Prostate gland (tissue), 2 donors: ENCODE results near the gene FAM81A. TPM values are rescaled to one million over a fixed set of nuclear protein-coding genes. Genes with fewer than 3 reads are reported as not detected.
A peak's percentile ranks its signal among the peaks of the same experiment; 100 is the strongest.
"Not testable (repeated sequence)": the region's sequence is repeated elsewhere in the genome, so short reads cannot be mapped to it uniquely, and the experiment has no call there.

Experiments
- DNase-seq: peaks from one replicate; pipeline ENCODE4 v3.0.0-alpha.2; 2019; ENCODE audit warnings: low spot score
- H3K27ac ChIP-seq, 2 donors: fragments of 200-600 bp; sonication (generic); 2 replicates each; pipeline ENCODE4 v1.5.1; 2017 to 2019
- H3K27me3 ChIP-seq: fragments of 200-600 bp; sonication (generic); replicated peaks from 2 replicates; pipeline ENCODE4 v1.5.1; 2019; ENCODE audit not compliant: insufficient read depth
- H3K36me3 ChIP-seq, 2 donors: fragments of 200-600 bp; sonication (generic); 1 replicate in 1 of 2; 2 replicates in 1 of 2; pipeline versions ENCODE4 v1.5.1 to v1.8.1; 2017 to 2019
- H3K4me1 ChIP-seq: fragments of 200-600 bp; sonication (generic); replicated peaks from 2 replicates; pipeline ENCODE4 v1.5.1; 2019
- H3K4me3 ChIP-seq, 2 donors: fragments of 200-600 bp; sonication (generic); 2 replicates each; pipeline ENCODE4 v1.5.1; 2017 to 2019
- H3K9me3 ChIP-seq: fragments of 200-600 bp; sonication (generic); 2 replicates; pipeline ENCODE4 v1.5.1; 2017
- POLR2A ChIP-seq: fragments of 450-650 bp; IDR thresholded peaks from one replicate; pipeline ENCODE4 v1.6.1; 2016; ENCODE audit warnings: antibody characterized with exemption, mild to moderate bottlenecking
- POLR2AphosphoS5 ChIP-seq: sonication (generic); formaldehyde crosslinking; IDR thresholded peaks from one replicate; pipeline ENCODE4 v1.6.1; 2017; ENCODE audit warnings: antibody characterized with exemption
- WGBS: methylation state at CpG from one replicate; pipeline ENCODE4 v1.1.5; 2018; 5-methylcytosine and 5-hydroxymethylcytosine counted together
- intact Hi-C: fragments of 100-400 bp; cut with DNase I; formaldehyde crosslinking; loops from one replicate; pipeline ENCODE4 v1.14.2; 2022
- total RNA-seq, 2 donors: library from RNA; depleted of rRNA; stranded (reverse); fragments of >200 nt; gene quantifications; one replicate each; pipeline ENCODE4 v1.1.0, GENCODE V29; 2016
- TF ChIP-seq, protein P1 (sequence below), 4 experiments: fragments of 200-600 bp in 2 of 4; fragments of 450-650 bp in 2 of 4; sonication (generic) in 2 of 4; IDR thresholded peaks; 1 replicate in 3 of 4; 2 replicates in 1 of 4; pipeline ENCODE4 v1.5.1; 2016 to 2019; ENCODE audit warnings: antibody characterized with exemption in 4 of 4, mild to moderate bottlenecking in 2 of 4, moderate library complexity in 2 of 4

FAM81A gene
- total RNA-seq, 2 donors from 2014 or later = 1.8 to 10.6 TPM

DNA sequence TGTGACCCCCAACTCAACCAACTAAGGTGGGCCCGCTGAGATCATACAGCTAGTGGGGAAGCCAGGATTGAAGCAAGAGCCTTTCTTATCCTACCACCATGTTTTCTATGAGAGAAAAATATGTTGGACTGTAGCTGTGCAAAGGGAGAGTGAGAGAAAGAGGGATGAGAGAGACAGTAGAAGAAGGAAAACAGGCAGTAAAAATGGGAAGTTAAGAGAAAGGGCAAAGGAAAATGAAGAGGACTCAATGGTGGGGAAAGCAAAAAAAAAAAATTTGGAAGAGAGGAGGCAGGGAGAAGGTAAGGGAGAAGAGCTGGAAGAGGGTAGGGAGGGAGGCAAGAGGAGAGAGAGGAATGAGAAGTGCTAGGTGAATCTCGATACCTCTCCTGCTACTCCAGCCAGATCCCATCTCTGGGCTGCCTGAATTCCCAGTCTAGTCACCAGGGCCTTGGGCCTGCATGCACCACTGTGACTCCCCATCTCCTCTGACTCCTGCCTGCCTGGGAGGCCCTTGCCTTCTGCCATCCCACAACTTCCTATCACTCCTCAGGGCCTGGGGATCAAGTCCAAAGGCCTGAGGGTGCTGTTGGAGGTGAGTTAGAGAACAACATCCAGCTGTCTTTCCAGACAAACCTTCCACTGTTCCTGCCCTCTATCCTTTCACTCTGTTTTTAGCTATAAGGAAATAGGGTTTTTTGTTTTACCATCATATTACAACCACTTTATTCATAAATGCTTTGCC is 15.7 kb downstream of the FAM81A start:
- TF ChIP-seq POLR2AphosphoS5 = no peak
- TF ChIP-seq POLR2A = no peak
- TF ChIP-seq, protein P1, sequence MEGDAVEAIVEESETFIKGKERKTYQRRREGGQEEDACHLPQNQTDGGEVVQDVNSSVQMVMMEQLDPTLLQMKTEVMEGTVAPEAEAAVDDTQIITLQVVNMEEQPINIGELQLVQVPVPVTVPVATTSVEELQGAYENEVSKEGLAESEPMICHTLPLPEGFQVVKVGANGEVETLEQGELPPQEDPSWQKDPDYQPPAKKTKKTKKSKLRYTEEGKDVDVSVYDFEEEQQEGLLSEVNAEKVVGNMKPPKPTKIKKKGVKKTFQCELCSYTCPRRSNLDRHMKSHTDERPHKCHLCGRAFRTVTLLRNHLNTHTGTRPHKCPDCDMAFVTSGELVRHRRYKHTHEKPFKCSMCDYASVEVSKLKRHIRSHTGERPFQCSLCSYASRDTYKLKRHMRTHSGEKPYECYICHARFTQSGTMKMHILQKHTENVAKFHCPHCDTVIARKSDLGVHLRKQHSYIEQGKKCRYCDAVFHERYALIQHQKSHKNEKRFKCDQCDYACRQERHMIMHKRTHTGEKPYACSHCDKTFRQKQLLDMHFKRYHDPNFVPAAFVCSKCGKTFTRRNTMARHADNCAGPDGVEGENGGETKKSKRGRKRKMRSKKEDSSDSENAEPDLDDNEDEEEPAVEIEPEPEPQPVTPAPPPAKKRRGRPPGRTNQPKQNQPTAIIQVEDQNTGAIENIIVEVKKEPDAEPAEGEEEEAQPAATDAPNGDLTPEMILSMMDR (IDR thresholded peaks at IDR 0.05) = no peak
- no peak overlapping the region for H3K4me3 ChIP-seq
- 85% methylated on average over 2 of the region's 2 CpGs for WGBS
- H3K36me3 ChIP-seq = no peaks in the 10 kb centered on the region
- H3K27me3 ChIP-seq = no peaks in the 10 kb centered on the region
- intact Hi-C loops = no loop called here
- no peak for DNase-seq
- H3K4me1 ChIP-seq = no peaks in the 10 kb centered on the region
- H3K9me3 ChIP-seq = no peaks in the 10 kb centered on the region
- H3K27ac ChIP-seq = no peak overlapping the region

DNA sequence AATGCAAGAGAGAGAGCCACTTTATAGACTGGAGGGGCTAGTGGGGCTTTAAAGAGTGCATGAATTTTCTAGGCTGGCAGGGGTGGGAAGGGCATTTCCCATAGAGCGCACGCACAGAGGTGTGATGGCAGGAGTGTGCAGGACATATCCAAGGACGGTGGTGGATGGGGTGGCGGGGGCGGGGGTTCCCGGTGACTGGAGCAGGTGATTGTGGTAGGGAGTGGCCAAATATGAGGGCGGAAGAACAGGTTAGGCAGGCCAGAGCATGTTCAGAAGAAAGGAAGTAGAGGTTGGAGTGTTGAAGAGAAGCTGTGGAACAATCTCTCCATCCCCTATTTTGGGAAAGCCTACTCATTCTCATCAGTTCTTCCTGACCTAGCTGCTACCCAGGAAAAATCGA is 18.1 kb downstream of the FAM81A start:
- no peak overlapping the region for H3K27ac ChIP-seq
- no peak overlapping the region for H3K4me3 ChIP-seq
- TF ChIP-seq, protein P1 (IDR thresholded peaks at IDR 0.05) = no peak
- no peak for TF ChIP-seq POLR2A
- TF ChIP-seq POLR2AphosphoS5 = peak; percentile 74
- 48% methylated on average over 8 of the region's 8 CpGs for WGBS
- no peaks in the 10 kb centered on the region for H3K27me3 ChIP-seq
- H3K36me3 ChIP-seq = no peaks in the 10 kb centered on the region
- H3K4me1 ChIP-seq = no peaks in the 10 kb centered on the region
- H3K9me3 ChIP-seq = no peaks in the 10 kb centered on the region
- DNase-seq = peak; percentile 66
- intact Hi-C loops = no loop called here

- H3K4me3 ChIP-seq = no peak overlapping the region
- H3K9me3 ChIP-seq = no peaks in the 10 kb centered on the region
- no peaks in the 10 kb centered on the region for H3K27me3 ChIP-seq
- no peak for DNase-seq
- H3K36me3 ChIP-seq = no peaks in the 10 kb centered on the region
- 83% methylated on average over 3 of the region's 3 CpGs for WGBS
- H3K4me1 ChIP-seq = no peaks in the 10 kb centered on the region
- intact Hi-C loops = no loop called here
- H3K27ac ChIP-seq = no peak overlapping the region
- TF ChIP-seq, protein P1 (IDR thresholded peaks at IDR 0.05) = no peak
- no peak for TF ChIP-seq POLR2AphosphoS5
- TF ChIP-seq POLR2A = no peak
These were observed 19.1 kb downstream of the FAM81A start for GRCh38 chr15:59457103-59457502.

DNA sequence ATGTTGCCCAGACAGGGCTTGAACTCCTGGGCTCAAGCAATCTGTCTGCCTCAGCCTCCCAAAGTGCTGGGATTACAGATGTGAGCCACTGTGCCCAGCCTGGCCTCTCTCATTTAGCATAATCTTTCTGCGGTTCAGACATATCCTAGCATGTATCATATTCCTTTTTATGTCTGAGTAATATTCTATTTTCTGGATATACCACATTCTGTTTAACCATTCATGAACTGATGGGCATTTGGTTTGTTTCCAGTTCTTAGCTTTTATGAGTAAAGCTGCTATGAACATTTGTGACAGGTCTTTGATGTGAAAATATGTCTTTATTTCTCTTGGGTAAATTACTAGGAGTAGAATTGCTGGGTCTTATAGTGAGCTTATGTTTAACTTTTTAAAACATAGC is 23.5 kb downstream of the FAM81A start:
- H3K36me3 ChIP-seq = no peaks in the 10 kb centered on the region
- no peaks in the 10 kb centered on the region for H3K27me3 ChIP-seq
- H3K4me3 ChIP-seq = no peak overlapping the region
- intact Hi-C loops = no loop called here
- H3K27ac ChIP-seq = no peak overlapping the region
- H3K4me1 ChIP-seq = no peaks in the 10 kb centered on the region
- TF ChIP-seq, protein P1 (IDR thresholded peaks at IDR 0.05) = no peak
- no peak for TF ChIP-seq POLR2A
- TF ChIP-seq POLR2AphosphoS5 = no peak
- no peak for DNase-seq
- WGBS = 95% methylated on average over 1 of the region's 1 CpG
- H3K9me3 ChIP-seq = no peaks in the 10 kb centered on the region

DNA sequence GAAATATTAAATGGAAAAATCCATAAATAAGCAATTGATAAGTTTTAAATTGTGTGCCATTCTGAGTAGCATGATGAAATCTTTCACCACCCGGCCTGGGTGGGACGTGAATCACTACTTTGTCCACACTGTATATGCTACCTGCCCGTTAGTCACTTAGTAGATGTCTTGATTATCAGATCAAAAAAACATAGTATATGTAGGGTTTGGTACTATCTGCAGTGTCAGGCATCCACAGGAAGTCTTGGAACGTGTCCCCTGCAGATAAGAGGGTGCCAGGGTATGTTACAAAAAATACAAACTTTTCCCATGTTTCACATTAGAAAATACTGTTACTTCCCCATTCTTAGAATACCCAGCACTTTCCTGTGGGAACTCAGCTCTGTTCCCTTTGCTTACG is 35.2 kb downstream of the FAM81A start:
- Histone ChIP-seq H3K9me3 (no peaks in the 10 kb centered on the region), H3K27me3 (no peaks in the 10 kb centered on the region), H3K36me3 (no peaks in the 10 kb centered on the region), H3K4me3 (no peak overlapping the region), H3K27ac (no peak overlapping the region), H3K4me1 (no peaks in the 10 kb centered on the region)
- DNase-seq = no peak
- intact Hi-C loops = no loop called here
- TF ChIP-seq POLR2A (no peak), POLR2AphosphoS5 (no peak)
- TF ChIP-seq, protein P1 (IDR thresholded peaks at IDR 0.05) = no peak
- 77% methylated on average over 5 of the region's 5 CpGs for WGBS

- H3K9me3 ChIP-seq, H3K4me1 ChIP-seq, intact Hi-C loops, H3K27me3 ChIP-seq, H3K4me3 ChIP-seq, H3K27ac ChIP-seq, H3K36me3 ChIP-seq, DNase-seq: not testable (repeated sequence)
- WGBS = 93% methylated on average over 5 of the region's 5 CpGs
These were observed 37.2 kb downstream of the FAM81A start for GRCh38 chr15:59475161-59475560.
